WI38 (cell line): Measurements from ENCODE around the gene GTF2A1L.
"Not testable (repeated sequence)": the region's sequence is repeated elsewhere in the genome, so short reads cannot be mapped to it uniquely, and the experiment has no call there.

Experiments
- H3K4me3 ChIP-seq: 2 replicates; pipeline ENCODE4 v1.5.1; 2011; ENCODE audit warnings: low read depth, mild to moderate bottlenecking, control low read depth, low read length
- TF ChIP-seq, protein P1 (sequence below): IDR thresholded peaks from 2 replicates; pipeline ENCODE4 v1.5.1; 2012; ENCODE audit warnings: low read depth, mild to moderate bottlenecking, control low read depth, low read length

The GTF2A1L gene

DNA sequence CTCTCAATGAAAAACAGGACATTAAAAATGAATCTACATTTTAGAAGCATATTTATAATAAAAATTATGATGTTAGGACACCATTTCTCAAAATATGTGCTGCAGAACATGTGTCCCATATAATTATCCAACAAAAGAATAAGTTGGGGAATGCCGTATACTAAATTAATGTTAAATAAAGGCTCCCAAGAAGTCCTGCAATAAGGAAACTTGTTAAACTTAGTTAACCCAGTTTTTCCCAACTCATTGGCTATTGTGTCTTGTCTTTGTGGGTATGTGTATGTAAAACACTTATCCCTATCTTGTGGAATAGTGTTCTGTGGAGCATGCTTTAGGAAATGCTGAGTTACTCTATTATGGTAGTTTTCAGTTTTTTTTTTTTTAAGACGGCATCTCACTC, 25.6 kb upstream of the GTF2A1L start:
- H3K4me3 ChIP-seq: no peak overlapping the region
- TF ChIP-seq, protein P1, sequence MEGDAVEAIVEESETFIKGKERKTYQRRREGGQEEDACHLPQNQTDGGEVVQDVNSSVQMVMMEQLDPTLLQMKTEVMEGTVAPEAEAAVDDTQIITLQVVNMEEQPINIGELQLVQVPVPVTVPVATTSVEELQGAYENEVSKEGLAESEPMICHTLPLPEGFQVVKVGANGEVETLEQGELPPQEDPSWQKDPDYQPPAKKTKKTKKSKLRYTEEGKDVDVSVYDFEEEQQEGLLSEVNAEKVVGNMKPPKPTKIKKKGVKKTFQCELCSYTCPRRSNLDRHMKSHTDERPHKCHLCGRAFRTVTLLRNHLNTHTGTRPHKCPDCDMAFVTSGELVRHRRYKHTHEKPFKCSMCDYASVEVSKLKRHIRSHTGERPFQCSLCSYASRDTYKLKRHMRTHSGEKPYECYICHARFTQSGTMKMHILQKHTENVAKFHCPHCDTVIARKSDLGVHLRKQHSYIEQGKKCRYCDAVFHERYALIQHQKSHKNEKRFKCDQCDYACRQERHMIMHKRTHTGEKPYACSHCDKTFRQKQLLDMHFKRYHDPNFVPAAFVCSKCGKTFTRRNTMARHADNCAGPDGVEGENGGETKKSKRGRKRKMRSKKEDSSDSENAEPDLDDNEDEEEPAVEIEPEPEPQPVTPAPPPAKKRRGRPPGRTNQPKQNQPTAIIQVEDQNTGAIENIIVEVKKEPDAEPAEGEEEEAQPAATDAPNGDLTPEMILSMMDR: no peak

DNA sequence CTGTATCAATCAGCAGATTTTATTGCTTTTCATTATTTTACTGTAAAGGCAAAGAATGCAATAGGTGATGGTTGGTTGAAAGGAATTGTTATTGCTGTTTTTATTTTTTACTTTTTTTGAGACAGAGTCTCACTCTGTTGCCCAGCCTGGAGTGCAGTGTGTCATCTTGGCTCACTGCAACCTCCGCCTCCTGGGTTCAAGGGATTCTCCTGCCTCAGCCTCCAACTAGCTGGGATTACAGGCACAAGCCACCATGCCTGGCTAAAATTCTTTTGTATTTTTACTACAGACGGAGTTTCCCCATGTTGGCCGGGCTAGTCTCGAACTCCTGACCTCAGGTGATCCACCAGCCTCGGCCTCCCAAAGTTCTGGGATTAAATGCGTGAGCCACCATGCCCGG, 20.9 kb upstream of the GTF2A1L start:
- H3K4me3 ChIP-seq: not testable (repeated sequence)

DNA sequence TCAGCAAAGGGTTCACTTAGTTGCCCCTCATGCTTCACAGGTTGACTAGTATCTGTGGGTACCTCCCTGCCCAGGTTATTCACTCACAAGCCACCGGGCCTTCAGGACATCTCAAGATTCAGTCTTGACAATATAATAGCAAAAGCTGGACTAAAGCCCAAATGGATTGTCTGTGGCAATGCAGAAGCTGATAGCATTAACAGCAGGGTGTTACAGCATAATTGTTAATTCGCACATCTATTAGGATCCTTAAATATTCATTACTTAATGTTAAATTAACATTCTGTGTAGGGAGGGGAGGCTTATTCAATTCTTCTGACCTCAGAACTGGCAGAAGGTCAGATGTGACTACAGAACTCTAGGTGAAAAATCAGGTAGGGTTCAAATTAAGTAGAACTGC, 20.2 kb upstream of the GTF2A1L start:
- H3K4me3 ChIP-seq: no peak overlapping the region
- TF ChIP-seq, protein P1: no peak

DNA sequence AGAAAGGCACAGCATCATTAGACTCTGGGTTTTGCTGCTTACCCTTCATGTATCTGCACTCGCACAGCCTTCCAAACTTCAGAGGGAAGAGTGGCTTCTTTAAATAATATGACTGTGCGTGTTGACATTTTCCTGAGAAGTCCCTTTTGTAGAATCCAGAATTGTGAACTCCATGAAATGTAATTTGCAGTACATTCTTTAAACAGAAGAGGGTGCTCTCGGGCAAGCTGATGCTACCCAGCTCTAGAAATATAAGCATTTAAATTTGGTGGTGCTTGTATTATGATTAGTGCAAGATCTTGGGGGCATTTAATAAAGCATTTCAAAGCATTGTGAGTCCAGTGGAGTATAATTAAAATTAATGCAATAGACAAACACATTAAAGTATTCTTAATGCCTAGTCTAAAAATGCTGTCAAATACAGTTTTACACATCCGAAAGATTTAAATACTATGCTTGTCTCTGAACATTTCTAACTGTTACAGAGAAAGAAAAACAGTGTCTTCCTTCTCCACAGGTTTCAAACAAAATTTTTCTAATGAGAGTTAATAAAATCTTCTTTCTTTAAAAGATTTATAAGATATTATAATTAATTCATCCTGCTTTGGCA, 17.3 kb upstream of the GTF2A1L start:
- H3K4me3 ChIP-seq: no peak overlapping the region

DNA sequence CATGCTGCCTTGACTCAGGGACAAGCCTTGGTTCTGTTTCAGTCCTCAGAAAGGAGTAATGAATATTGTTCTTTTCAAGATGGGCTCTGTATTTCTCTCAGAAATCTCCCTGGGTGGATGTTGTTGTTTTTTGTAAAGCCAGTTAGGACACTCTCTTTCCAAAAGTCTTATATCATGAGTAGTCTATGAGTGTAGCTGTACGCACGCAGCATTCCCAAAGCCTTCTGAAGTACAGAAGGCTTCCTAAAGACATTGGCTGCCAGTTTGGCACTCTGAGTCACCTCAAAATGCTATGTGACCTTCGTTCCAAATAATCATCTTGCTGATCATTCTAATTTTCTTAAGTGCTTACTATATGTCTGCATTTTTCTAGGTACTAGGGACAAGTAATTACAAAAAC, 16.7 kb upstream of the GTF2A1L start:
- TF ChIP-seq, protein P1: no peak
- no peak overlapping the region for H3K4me3 ChIP-seq

More for the DNA sequence above, 17.3 kb upstream of the GTF2A1L start:
- TF ChIP-seq, protein P1: peak; percentile 62

DNA sequence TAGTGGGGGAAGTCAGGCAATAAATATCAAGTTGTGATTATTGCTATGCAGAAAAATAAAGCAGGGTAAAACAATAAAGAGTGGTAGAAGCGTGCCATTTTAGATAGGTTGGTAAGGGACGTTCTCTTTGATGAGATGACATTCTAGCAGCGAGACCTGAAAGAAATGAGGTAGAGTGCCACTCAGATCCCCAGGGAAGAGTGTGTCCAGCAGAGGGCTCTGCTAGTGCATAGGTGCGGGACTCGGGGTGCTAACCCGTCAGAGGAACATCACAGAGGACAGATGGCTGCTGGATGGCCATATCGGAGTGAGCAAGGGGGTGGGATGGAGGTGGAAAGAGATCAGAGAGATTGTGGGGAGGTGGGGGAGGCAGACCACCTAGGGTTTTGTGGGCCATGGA, 16.3 kb upstream of the GTF2A1L start:
- H3K4me3 ChIP-seq: no peak overlapping the region
- TF ChIP-seq, protein P1: peak; percentile 62

DNA sequence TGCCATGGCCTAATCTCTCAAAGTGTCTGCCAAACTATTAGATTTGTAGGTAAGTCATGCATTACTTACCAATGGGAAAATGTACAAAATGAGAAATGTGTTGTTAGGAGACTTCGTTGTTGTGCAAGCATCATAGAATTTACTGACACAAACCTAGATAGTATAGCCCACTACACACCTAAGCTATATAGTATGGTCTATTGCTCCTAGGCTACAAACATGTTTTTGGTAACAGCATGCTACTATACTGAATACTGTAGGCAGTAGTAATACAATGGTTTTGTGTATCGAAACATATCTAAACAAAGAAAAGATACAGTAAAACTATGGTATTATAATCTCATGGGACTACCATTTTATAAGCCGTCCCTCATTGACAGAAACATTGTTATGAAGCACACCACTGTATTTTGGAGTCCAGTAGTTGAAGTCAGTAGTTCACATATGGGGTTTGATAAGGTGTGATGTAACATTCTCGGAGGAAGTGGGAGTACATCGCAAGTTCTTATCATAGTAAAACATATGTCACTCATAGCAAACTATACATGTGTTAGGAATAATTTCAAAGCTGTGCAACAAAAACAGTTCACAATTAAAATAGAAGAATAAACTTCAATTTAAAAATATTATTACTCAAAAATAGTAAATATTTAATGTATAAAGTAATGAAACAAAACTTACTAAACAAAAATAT, 12.0 kb upstream of the GTF2A1L start:
- TF ChIP-seq, protein P1: no peak
- H3K4me3 ChIP-seq: no peak overlapping the region
